HEK293T (cell line): ENCODE measurements around the gene ZBTB46.
"Not testable (repeated sequence)": the region's sequence is repeated elsewhere in the genome, so short reads cannot be mapped to it uniquely, and the experiment has no call there.

Source experiments
- CTCF ChIA-PET: fragments of 350-600 bp; formaldehyde crosslinking; extraction: SDS; loops from one replicate; lab custom pipeline; 2021; ENCODE audit warnings: antibody characterized with exemption, inconsistent platforms; lab: Yijun Ruan, JAX
- POLR2A ChIA-PET: fragments of 350-600 bp; formaldehyde crosslinking; extraction: SDS; loops from one replicate; lab custom pipeline; 2020; ENCODE audit warnings: antibody characterized with exemption, inconsistent platforms; lab: Yijun Ruan, JAX
- DNase-seq: peaks from one replicate; pipeline ENCODE4 v3.0.0; 2012; ENCODE audit warnings: mixed read lengths; ENCODE audit errors: extremely low spot score
- ARNT ChIP-seq: fragments of 450-650 bp; IDR thresholded peaks from 2 replicates; pipeline ENCODE4 v1.6.1; 2017; ENCODE audit warnings: mild to moderate bottlenecking
- BHLHE40 ChIP-seq: fragments of 450-650 bp; IDR thresholded peaks from 2 replicates; pipeline ENCODE4 v1.6.1; 2016; ENCODE audit warnings: mild to moderate bottlenecking, moderate library complexity, borderline replicate concordance
- CTBP1 ChIP-seq: fragments of 450-650 bp; IDR thresholded peaks from 2 replicates; pipeline ENCODE4 v1.6.1; 2016; ENCODE audit warnings: borderline replicate concordance
- ELF4 ChIP-seq: fragments of 450-650 bp; IDR thresholded peaks from 2 replicates; pipeline ENCODE4 v1.6.1; 2017; ENCODE audit warnings: antibody characterized with exemption
- FOXA1 ChIP-seq: fragments of 450-650 bp; IDR thresholded peaks from 2 replicates; pipeline ENCODE4 v1.6.1; 2016; ENCODE audit warnings: mild to moderate bottlenecking
- FOXK2 ChIP-seq: fragments of 450-650 bp; IDR thresholded peaks from 2 replicates; pipeline ENCODE4 v1.6.1; 2016; ENCODE audit warnings: mild to moderate bottlenecking
- FOXM1 ChIP-seq: fragments of 450-650 bp; IDR thresholded peaks from 2 replicates; pipeline ENCODE4 v1.6.1; 2017; ENCODE audit warnings: mild to moderate bottlenecking, borderline replicate concordance
- HDGF ChIP-seq: fragments of 450-650 bp; IDR thresholded peaks from 2 replicates; pipeline ENCODE4 v1.6.1; 2017; ENCODE audit warnings: antibody characterized with exemption, borderline replicate concordance
- L3MBTL2 ChIP-seq: fragments of 450-650 bp; conservative IDR thresholded peaks from 2 replicates; pipeline ENCODE4 v1.6.1; 2016; ENCODE audit warnings: mild to moderate bottlenecking
- LEF1 ChIP-seq: fragments of 450-650 bp; IDR thresholded peaks from 2 replicates; pipeline ENCODE4 v1.6.1; 2017; ENCODE audit warnings: mild to moderate bottlenecking, borderline replicate concordance
- NFRKB ChIP-seq: fragments of 450-650 bp; IDR thresholded peaks from 2 replicates; pipeline ENCODE4 v1.6.1; 2016; ENCODE audit warnings: mild to moderate bottlenecking, moderate library complexity
- PKNOX1 ChIP-seq: fragments of 450-650 bp; IDR thresholded peaks from 2 replicates; pipeline ENCODE4 v1.6.1; 2016
- SP1 ChIP-seq: fragments of 450-650 bp; IDR thresholded peaks from 2 replicates; pipeline ENCODE4 v1.6.1; 2017
- SUZ12 ChIP-seq: fragments of 450-650 bp; IDR thresholded peaks from 2 replicates; pipeline ENCODE4 v1.6.1; 2016; ENCODE audit warnings: mild to moderate bottlenecking
- TARDBP ChIP-seq: fragments of 450-650 bp; IDR thresholded peaks from 2 replicates; pipeline ENCODE4 v1.6.1; 2016
- ZNF384 ChIP-seq: fragments of 450-650 bp; IDR thresholded peaks from 2 replicates; pipeline ENCODE4 v1.6.1; 2016

The ZBTB46 gene

GRCh38 chr20:63830841-63831588 is at the start of gene ZBTB46:
ZBTB46 (minus strand) TSS chr20:63831264; CDS start chr20:63790757, 40,507 bp downstream.
- ChIA-PET CTCF (no interaction called here), POLR2A (no interaction called here)
- DNase-seq, result peak; percentile 95
- TF ChIP-seq FOXM1, result no peak
- TF ChIP-seq TARDBP, result no peak
- TF ChIP-seq L3MBTL2, result no peak
- no peak for TF ChIP-seq SP1
- TF ChIP-seq HDGF, result no peak
- TF ChIP-seq CTBP1, result no peak
- no peak for TF ChIP-seq BHLHE40
- no peak for TF ChIP-seq ELF4
- TF ChIP-seq ARNT, result no peak
- TF ChIP-seq SUZ12, result no peak
- no peak for TF ChIP-seq FOXK2
- no peak for TF ChIP-seq LEF1
- no peak for TF ChIP-seq NFRKB
- TF ChIP-seq ZNF384, result no peak
- no peak for TF ChIP-seq FOXA1

- no peak for TF ChIP-seq ARNT
- no peak for TF ChIP-seq PKNOX1
- TF ChIP-seq SP1, result no peak
- TF ChIP-seq FOXK2, result no peak
- no peak for TF ChIP-seq TARDBP
- TF ChIP-seq L3MBTL2, result no peak
- ChIA-PET POLR2A (interaction anchor here (1.5 kb wide), 1 partner anchor 14 kb away, joined by 9 read pairs; the partner anchor contains the start of gene TPD52L2), CTCF (interaction anchor here (0.7 kb wide), 1 partner anchor 13 kb away, joined by 3 read pairs; no protein-coding TSS in a partner anchor)
- DNase-seq, result no peak
These were observed 48.0 kb upstream of the ZBTB46 start for GRCh38 chr20:63878899-63879663.

GRCh38 chr20:63877755-63878470 is 46.8 kb upstream of the ZBTB46 start:
- no peak for DNase-seq
- ChIA-PET CTCF (interaction anchor here (0.7 kb wide), 1 partner anchor 12 kb away, joined by 3 read pairs; no protein-coding TSS in a partner anchor), POLR2A (interaction anchor here (1.5 kb wide), 1 partner anchor 13 kb away, joined by 9 read pairs; the partner anchor contains the start of gene TPD52L2)
- TF ChIP-seq SP1 (no peak), HDGF (no peak), NFRKB (no peak)

GRCh38 chr20:63876489-63877036 is 45.5 kb upstream of the ZBTB46 start:
- POLR2A ChIA-PET, result interaction anchor here (0.8 to 4.0 kb wide), 3 partner anchors 11 to 19 kb away, joined by 3 to 30 read pairs (median 3); partner anchors contain the start of gene TPD52L2
- no peak for DNase-seq
- TF ChIP-seq SUZ12 (no peak), FOXA1 (no peak), SP1 (no peak), L3MBTL2 (no peak), FOXK2 (no peak), CTBP1 (no peak), ZNF384 (no peak)
- CTCF ChIA-PET, result interaction anchor here (0.5 to 0.6 kb wide), 2 partner anchors 9 to 192 kb away, joined by 3 read pairs; no protein-coding TSS in a partner anchor

- DNase-seq, CTCF ChIA-PET: not testable (repeated sequence)
- POLR2A ChIA-PET, result interaction anchor here (4.0 kb wide), 1 partner anchor 9 kb away, joined by 30 read pairs; the partner anchor contains the start of gene TPD52L2
These were observed 43.2 kb upstream of the ZBTB46 start for GRCh38 chr20:63874241-63874640.

- CTCF ChIA-PET, result interaction anchor here (1.0 kb wide), 1 partner anchor 87 kb away, joined by 3 read pairs; no protein-coding TSS in a partner anchor
- TF ChIP-seq SUZ12 (no peak), NFRKB (no peak), LEF1 (no peak), TARDBP (no peak), PKNOX1 (no peak), FOXA1 (no peak), ELF4 (no peak), BHLHE40 (no peak), HDGF (no peak), ARNT (no peak), CTBP1 (no peak), SP1 (no peak), FOXK2 (no peak)
- POLR2A ChIA-PET, result interaction anchor here (4.0 kb wide), 1 partner anchor 8 kb away, joined by 30 read pairs; the partner anchor contains the start of gene TPD52L2
- no peak for DNase-seq
These were observed 42.5 kb upstream of the ZBTB46 start for GRCh38 chr20:63873477-63873971.
